ENCODE data around the gene PPP1R12B. TPM values are rescaled to one million over a fixed set of nuclear protein-coding genes. Genes with fewer than 3 reads are reported as not detected.
"Not testable (repeated sequence)": the region's sequence is repeated elsewhere in the genome, so short reads cannot be mapped to it uniquely, and the experiment has no call there.

PPP1R12B gene
- total and polyA plus RNA-seq, 12 donors = 16.5 to 969 (median 604) TPM

DNA sequence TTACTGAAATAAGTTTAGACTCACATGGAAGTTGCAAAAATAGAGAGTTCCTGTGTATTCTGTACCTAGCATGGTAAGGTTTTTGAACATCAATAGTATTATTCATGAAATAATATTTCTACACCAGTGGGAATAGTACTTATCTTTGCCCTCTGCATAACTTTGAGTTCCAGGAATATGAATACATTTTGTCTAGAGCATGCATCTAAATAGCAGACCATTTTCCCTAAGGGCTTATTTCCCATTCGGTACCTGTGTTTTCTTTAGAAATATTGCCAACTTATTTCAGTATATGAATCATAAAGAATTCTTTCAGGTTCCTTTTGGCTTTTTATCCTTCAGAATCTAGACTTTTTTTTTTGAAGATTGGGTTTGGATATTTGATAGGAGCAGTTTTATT lies 81.6 kb downstream of the PPP1R12B start:
- ATAC-seq; H3K9me3 ChIP-seq; DNase-seq; H3K27me3 ChIP-seq; H3K4me3 ChIP-seq; intact Hi-C loops (cut with DNase I): not testable (repeated sequence)
- peaks cover 0 to 77% (median 20%) of the 10 kb centered on the region in 9 donors for H3K36me3 ChIP-seq
- H3K27ac ChIP-seq = peak overlapping the region in 2 of 10 donors; percentile 10 to 62
- WGBS, 2 donors = 15 to 67% methylated on average over 1 of the region's 1 CpG
- peaks cover 0 to 54% (median 7%) of the 10 kb centered on the region in 9 donors for H3K4me1 ChIP-seq

DNA sequence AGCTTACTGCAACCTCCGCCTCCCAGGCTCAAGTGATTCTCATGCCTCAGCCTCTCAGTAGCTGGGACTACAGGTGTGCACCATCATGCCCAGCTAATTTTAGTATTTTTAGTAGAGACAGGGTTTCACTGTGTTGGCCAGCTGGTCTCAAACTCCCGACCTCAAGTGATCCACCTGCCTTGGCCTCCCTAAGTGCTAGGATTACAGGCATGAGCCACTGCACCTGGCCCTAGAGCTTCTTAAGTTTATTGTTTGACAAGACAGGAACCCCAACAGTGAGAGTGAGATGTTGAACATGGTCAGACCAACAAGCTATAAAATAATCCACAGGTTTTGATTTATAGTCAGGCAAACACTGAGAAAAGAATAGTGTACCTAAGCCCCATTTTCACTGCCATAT lies 83.8 kb downstream of the PPP1R12B start:
- DNase-seq; ATAC-seq; intact Hi-C loops (cut with DNase I); H3K9me3 ChIP-seq; H3K27me3 ChIP-seq; H3K4me3 ChIP-seq: not testable (repeated sequence)
- Histone ChIP-seq H3K27ac (peak overlapping the region in 1 of 10 donors; percentile 21), H3K4me1 (peaks cover 0 to 57% (median 12%) of the 10 kb centered on the region in 9 donors), H3K36me3 (peaks cover 0 to 80% (median 20%) of the 10 kb centered on the region in 9 donors)
- 89 to 95% methylated on average over 2 of the region's 2 CpGs for WGBS, 2 donors

DNA sequence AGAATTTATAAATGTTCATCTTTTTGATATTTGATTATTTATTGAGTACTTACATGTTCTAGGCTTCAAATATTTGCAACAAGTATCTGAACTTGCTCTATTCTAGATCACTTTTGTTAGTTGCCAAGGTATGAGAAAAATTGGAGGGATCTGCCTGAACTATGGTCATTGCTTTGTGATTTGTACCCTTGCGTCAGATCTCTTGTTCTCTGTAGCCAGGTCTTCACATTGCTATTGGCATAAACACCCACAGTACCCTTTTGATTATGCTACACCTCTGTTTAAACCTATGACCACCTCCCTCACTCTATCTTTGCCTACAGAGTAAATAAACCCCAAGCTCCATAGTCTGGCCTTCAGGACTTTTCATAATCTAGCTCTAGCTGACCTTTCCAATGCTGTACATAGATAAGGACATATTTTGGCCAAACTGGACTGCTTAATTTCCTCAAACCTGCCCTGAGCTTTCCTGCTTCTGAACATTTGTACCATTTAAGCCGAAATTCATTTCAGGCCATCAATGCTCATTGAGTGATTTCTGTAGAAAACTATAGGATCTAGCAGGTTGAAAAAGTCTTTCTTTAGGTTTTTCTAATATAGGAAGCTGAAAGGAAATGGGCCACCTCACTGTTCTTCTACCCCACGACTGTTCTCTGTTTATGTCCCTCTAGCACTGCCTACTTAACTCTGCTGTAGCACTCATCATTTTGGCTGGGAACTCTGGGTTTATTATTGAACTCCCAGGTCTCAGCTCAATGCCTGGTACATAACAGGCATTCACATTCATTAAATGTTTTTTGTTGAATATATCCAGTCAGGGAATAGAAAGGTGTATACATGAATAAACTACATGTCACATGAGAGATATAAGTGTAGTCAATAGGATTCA lies 84.9 kb downstream of the PPP1R12B start:
- 73 to 82% methylated on average over 3 of the region's 3 CpGs for WGBS, 2 donors

GRCh38 chr1:202434059-202434458 lies 85.6 kb downstream of the PPP1R12B start:
- peak overlapping the region in 7 of 10 donors; percentile 15 to 62 (median 53) for H3K27ac ChIP-seq
- intact Hi-C loops (cut with DNase I) = no loop called here
- H3K27me3 ChIP-seq = no peaks in the 10 kb centered on the region
- H3K4me3 ChIP-seq = no peak overlapping the region
- no peak for TF ChIP-seq CTCF (IDR thresholded peaks at IDR 0.05)
- no peaks in the 10 kb centered on the region for H3K9me3 ChIP-seq
- ATAC-seq = no peak
- no peak for DNase-seq
- peaks cover 0 to 46% (median 11%) of the 10 kb centered on the region in 9 donors for H3K4me1 ChIP-seq
- H3K36me3 ChIP-seq = peaks cover 0 to 94% (median 29%) of the 10 kb centered on the region in 9 donors

More for the DNA sequence above, 84.9 kb downstream of the PPP1R12B start:
- intact Hi-C loops (cut with DNase I) = no loop called here
- no peaks in the 10 kb centered on the region for H3K9me3 ChIP-seq
- ATAC-seq (peak in 4 of 8 donors; percentile 13 to 74 (median 36)), DNase-seq (no peak)
- peaks cover 0 to 52% (median 13%) of the 10 kb centered on the region in 9 donors for H3K4me1 ChIP-seq
- no peak for TF ChIP-seq CTCF (IDR thresholded peaks at IDR 0.05)
- H3K4me3 ChIP-seq = no peak overlapping the region
- no peaks in the 10 kb centered on the region for H3K27me3 ChIP-seq
- H3K27ac ChIP-seq = peak overlapping the region in 9 of 10 donors; percentile 0 to 62 (median 53)
- peaks cover 0 to 89% (median 23%) of the 10 kb centered on the region in 9 donors for H3K36me3 ChIP-seq

DNA sequence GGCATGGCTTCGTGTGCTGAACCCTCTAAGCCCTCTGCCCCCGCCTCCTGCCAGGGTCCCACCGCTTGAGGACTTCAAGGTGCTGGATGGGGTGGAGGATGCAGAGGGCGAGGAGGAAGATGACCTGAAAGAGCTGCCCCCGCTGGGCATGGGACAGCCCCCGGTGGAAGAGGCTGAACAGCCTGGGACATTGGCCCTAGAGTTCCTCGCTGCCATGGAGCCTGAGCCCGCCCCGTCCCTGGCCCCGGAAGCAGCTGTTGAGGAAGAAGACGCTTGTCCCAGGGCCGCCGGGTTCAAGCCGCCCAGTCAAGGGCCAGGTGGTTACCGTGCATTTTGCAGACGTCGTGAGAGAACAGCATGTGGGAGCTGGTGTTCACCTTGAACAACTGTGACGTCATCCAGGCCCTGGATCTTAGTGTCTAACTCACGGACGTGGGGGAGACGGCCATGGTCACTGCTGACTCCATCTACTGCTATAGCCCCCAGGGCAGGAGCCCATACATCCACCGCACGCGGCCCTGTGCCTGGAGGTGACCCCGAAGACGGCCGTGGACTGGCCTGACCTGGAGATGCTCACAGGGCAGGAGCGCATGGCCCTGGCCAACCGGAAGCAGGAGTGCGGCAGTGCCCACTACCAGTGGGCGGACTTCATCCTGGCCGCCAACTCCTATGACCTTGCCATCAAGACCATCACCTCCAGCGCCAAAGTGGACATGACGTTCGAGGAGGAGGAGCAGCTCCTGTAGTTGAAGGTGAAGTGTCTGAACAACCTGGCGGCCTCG lies 90.1 kb downstream of the PPP1R12B start:
- 96% methylated on average over 37 of the region's 37 CpGs for WGBS, 2 donors
- H3K27me3 ChIP-seq = no peaks in the 10 kb centered on the region
- no peak overlapping the region for H3K4me3 ChIP-seq
- H3K27ac ChIP-seq = peak overlapping the region in 3 of 10 donors; percentile 57 to 69 (median 63)
- TF ChIP-seq CTCF (IDR thresholded peaks at IDR 0.05) = no peak
- peaks cover 0 to 39% (median 11%) of the 10 kb centered on the region in 9 donors for H3K4me1 ChIP-seq
- ATAC-seq = peak in 4 of 8 donors; percentile 16 to 64 (median 22)
- H3K9me3 ChIP-seq = no peaks in the 10 kb centered on the region
- no peak for DNase-seq
- peaks cover 0 to 100% (median 32%) of the 10 kb centered on the region in 9 donors for H3K36me3 ChIP-seq
- intact Hi-C loops (cut with DNase I) = no loop called here
